Measurements from ENCODE around the gene CDH16.

CDH16 gene

DNA sequence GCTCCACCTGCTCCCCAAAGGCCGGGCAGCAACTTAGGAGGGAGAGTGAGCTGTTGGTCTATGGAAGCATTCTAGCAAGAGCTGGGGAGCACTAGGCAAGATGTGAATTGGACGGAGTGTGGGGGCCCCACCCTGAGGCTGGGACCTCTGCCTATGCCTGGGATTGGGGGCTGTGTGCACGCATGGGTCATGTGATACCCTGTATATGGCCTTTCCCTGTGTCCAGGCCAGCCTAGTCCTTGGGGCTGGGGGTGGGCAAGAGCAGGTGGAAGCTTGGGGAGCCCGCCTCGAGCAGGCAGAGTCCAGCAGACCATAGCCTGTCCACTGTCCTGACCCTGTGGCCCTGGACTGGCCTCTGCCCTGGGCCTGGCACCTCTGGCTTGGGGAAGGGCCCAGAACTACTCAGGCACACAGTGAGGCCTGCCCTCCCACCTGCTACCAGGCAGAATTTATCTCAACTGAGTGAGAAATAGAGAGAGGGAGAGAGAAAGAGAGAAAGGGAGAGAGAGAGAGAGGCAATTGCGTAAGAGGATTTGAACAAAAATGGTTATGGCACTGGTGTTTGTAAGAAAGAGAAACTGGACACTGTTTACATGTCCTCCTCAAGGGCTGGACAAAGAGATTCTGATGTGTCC is 19.3 kb downstream of the CDH16 start:
- Histone ChIP-seq H3K36me3 (ENCODE audit: control insufficient read depth in 2 of 2, insufficient read depth in 1 of 2, low read length in 2 of 2) (no peaks in the 10 kb centered on the region), H3K4me1 (ENCODE audit: control insufficient read depth, insufficient read depth, low read length) (peaks cover 8% of the 10 kb centered on the region; the same call in 1 of the 2 replicates), H3K4me3 (ENCODE audit: low read depth, low read length) (no peak overlapping the region), H3K9me3 (ENCODE audit: control insufficient read depth, insufficient read depth, low read depth, low read length) (no peaks in the 10 kb centered on the region), H3K27ac (ENCODE audit: extremely low read depth, low read depth, low read length) (peak overlapping the region; percentile 20; the same call in 1 of the 2 replicates)
- peak; percentile 89 for TF ChIP-seq ZNF366 (tag by site-specific recombination; conservative IDR thresholded peaks at IDR 0.05)
- peak; percentile 89 for TF ChIP-seq ZNF596 (tag by site-specific recombination; IDR thresholded peaks at IDR 0.05)
- no peak for TF ChIP-seq ZNF211 (tag by site-specific recombination; IDR thresholded peaks at IDR 0.05; ENCODE audit: low read depth)
- TF ChIP-seq ZNF354C (tag by site-specific recombination; IDR thresholded peaks at IDR 0.05; ENCODE audit: borderline replicate concordance, low read depth), result no peak
- TF ChIP-seq ZNF138 (tag by site-specific recombination; IDR thresholded peaks at IDR 0.05; ENCODE audit: borderline replicate concordance), result no peak
- TF ChIP-seq ZNF777 (tag by site-specific recombination; IDR thresholded peaks at IDR 0.05; ENCODE audit: borderline replicate concordance), result no peak
- TF ChIP-seq ZBTB26 (tag by site-specific recombination; optimal IDR thresholded peaks at IDR 0.05), result no peak
- TF ChIP-seq MYNN (tag by site-specific recombination; IDR thresholded peaks at IDR 0.05; ENCODE audit: borderline replicate concordance), result no peak
- TF ChIP-seq PRDM1 (tag by site-specific recombination; IDR thresholded peaks at IDR 0.05), result peak; percentile 95
- no peak for TF ChIP-seq ZNF48 (tag by site-specific recombination; IDR thresholded peaks at IDR 0.05)
- TF ChIP-seq ZNF449 (tag by site-specific recombination; IDR thresholded peaks at IDR 0.05), result no peak
- TF ChIP-seq ZFP3 (tag by site-specific recombination; IDR thresholded peaks at IDR 0.05; ENCODE audit: low read depth), result no peak
- no peak for TF ChIP-seq ZNF133 (tag by site-specific recombination; IDR thresholded peaks at IDR 0.05)
- no peak for TF ChIP-seq YY2 (tag by site-specific recombination; IDR thresholded peaks at IDR 0.05)
- TF ChIP-seq, protein P1, sequence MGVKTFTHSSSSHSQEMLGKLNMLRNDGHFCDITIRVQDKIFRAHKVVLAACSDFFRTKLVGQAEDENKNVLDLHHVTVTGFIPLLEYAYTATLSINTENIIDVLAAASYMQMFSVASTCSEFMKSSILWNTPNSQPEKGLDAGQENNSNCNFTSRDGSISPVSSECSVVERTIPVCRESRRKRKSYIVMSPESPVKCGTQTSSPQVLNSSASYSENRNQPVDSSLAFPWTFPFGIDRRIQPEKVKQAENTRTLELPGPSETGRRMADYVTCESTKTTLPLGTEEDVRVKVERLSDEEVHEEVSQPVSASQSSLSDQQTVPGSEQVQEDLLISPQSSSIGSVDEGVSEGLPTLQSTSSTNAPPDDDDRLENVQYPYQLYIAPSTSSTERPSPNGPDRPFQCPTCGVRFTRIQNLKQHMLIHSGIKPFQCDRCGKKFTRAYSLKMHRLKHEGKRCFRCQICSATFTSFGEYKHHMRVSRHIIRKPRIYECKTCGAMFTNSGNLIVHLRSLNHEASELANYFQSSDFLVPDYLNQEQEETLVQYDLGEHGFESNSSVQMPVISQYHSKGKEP (tag by site-specific recombination; IDR thresholded peaks at IDR 0.05), result no peak
- no peak for TF ChIP-seq ZBTB21 (tag by site-specific recombination; IDR thresholded peaks at IDR 0.05)
- TF ChIP-seq ZSCAN5A (tag by site-specific recombination; IDR thresholded peaks at IDR 0.05), result no peak
- TF ChIP-seq ZNF473 (tag by site-specific recombination; IDR thresholded peaks at IDR 0.05), result no peak
- TF ChIP-seq, protein P2, sequence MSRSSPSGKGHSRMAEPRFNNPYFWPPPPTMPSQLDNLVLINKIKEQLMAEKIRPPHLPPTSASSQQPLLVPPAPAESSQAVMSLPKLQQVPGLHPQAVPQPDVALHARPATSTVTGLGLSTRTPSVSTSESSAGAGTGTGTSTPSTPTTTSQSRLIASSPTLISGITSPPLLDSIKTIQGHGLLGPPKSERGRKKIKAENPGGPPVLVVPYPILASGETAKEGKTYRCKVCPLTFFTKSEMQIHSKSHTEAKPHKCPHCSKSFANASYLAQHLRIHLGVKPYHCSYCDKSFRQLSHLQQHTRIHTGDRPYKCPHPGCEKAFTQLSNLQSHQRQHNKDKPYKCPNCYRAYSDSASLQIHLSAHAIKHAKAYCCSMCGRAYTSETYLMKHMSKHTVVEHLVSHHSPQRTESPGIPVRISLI (tag by site-specific recombination; IDR thresholded peaks at IDR 0.05), result no peak
- TF ChIP-seq, protein P3, sequence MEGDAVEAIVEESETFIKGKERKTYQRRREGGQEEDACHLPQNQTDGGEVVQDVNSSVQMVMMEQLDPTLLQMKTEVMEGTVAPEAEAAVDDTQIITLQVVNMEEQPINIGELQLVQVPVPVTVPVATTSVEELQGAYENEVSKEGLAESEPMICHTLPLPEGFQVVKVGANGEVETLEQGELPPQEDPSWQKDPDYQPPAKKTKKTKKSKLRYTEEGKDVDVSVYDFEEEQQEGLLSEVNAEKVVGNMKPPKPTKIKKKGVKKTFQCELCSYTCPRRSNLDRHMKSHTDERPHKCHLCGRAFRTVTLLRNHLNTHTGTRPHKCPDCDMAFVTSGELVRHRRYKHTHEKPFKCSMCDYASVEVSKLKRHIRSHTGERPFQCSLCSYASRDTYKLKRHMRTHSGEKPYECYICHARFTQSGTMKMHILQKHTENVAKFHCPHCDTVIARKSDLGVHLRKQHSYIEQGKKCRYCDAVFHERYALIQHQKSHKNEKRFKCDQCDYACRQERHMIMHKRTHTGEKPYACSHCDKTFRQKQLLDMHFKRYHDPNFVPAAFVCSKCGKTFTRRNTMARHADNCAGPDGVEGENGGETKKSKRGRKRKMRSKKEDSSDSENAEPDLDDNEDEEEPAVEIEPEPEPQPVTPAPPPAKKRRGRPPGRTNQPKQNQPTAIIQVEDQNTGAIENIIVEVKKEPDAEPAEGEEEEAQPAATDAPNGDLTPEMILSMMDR (tag by site-specific recombination; IDR thresholded peaks at IDR 0.05), result no peak
- TF ChIP-seq, protein P4, sequence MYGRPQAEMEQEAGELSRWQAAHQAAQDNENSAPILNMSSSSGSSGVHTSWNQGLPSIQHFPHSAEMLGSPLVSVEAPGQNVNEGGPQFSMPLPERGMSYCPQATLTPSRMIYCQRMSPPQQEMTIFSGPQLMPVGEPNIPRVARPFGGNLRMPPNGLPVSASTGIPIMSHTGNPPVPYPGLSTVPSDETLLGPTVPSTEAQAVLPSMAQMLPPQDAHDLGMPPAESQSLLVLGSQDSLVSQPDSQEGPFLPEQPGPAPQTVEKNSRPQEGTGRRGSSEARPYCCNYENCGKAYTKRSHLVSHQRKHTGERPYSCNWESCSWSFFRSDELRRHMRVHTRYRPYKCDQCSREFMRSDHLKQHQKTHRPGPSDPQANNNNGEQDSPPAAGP (tag by site-specific recombination; IDR thresholded peaks at IDR 0.05), result no peak
- CTCF ChIA-PET, result interaction anchor here (0.5 to 17.9 kb wide), 5 partner anchors 8 to 47 kb away, joined by 3 to 268 read pairs (median 3); partner anchors contain the start of genes CDH16 and RRAD
- POLR2A ChIA-PET, result interaction anchor here (1.3 to 2.0 kb wide), 3 partner anchors 18 to 44 kb away, joined by 5 to 8 read pairs (median 8); partner anchors contain the start of genes CIAO2B and PDP2

All from HEK293 (cell line).